ENCODE measurements around the gene GREB1L. TPM values are rescaled to one million over a fixed set of nuclear protein-coding genes. Genes with fewer than 3 reads are reported as not detected.

The GREB1L gene
- total and polyA plus RNA-seq, 2 donors from 2014 or later, result 0.79 TPM; not detected in 1

DNA sequence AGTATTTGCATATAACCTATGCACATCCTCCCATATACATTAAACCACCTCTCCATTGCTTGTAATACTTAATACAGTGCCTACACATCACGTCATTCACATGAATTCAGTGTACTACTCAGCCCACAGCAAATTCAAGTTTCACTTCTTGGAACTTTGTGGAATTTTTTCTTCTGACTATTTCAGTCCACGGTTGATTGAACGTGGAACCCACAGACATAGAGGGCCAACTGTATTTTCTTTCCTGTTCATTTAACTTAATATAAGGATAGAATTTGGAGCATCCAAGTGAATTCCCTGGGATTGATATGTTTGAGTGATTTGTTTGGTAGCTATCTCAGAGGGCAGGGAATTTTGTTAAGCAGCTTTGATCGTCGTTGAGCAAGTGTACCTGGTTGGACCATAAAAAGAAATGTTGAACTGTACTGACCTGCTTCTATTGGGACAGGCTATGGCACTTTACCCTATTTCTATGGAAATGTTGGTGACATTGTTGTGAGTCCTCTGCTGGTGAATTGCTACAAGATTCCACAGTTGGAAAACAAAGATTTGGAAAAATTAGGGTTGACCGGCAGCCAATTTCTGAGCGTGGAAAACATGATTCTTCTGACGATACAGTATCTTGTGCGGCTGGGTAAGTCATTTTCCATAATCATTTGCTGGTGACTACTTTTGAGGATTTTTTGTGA lies 201.9 kb downstream of the GREB1L start:
- no peak for TF ChIP-seq CTCF (IDR thresholded peaks at IDR 0.05; ENCODE audit: borderline replicate concordance, extremely low read depth, insufficient read depth)
- intact Hi-C loops (cut with DNase I), result loop anchor here (10.0 kb wide), 1 partner anchor 249 kb away; no protein-coding TSS in a partner anchor
- H3K4me1 ChIP-seq (ENCODE audit: control insufficient read depth in 2 of 3, insufficient read depth in 2 of 3, low read depth in 1 of 3, low read length in 3 of 3), result no peaks in the 10 kb centered on the region
- no peak overlapping the region for H3K4me3 ChIP-seq (ENCODE audit: low read length in 3 of 3)
- DNase-seq, result no peak
- H3K36me3 ChIP-seq (ENCODE audit: control insufficient read depth in 2 of 3, insufficient read depth in 3 of 3, low read length in 3 of 3), result no peaks in the 10 kb centered on the region
- H3K9me3 ChIP-seq (ENCODE audit: control insufficient read depth in 2 of 3, insufficient read depth in 1 of 3, low read length in 3 of 3), result no peaks in the 10 kb centered on the region
- no peak overlapping the region for H3K9ac ChIP-seq (ENCODE audit: low read length in 3 of 3)
- no peak overlapping the region for H3K27ac ChIP-seq (ENCODE audit: low read depth in 2 of 2, low read length in 2 of 2)
- no peaks in the 10 kb centered on the region for H3K27me3 ChIP-seq (ENCODE audit: control insufficient read depth, insufficient read depth, low read length)
- no peak for FAIRE-seq

GRCh38 chr18:21444465-21445212 lies 202.6 kb downstream of the GREB1L start:
- Histone ChIP-seq H3K36me3 (ENCODE audit: control insufficient read depth in 2 of 3, insufficient read depth in 3 of 3, low read length in 3 of 3) (no peaks in the 10 kb centered on the region), H3K27me3 (ENCODE audit: control insufficient read depth, insufficient read depth, low read length) (no peaks in the 10 kb centered on the region), H3K4me1 (ENCODE audit: control insufficient read depth in 2 of 3, insufficient read depth in 2 of 3, low read depth in 1 of 3, low read length in 3 of 3) (no peaks in the 10 kb centered on the region), H3K9ac (ENCODE audit: low read length in 3 of 3) (no peak overlapping the region), H3K9me3 (ENCODE audit: control insufficient read depth in 2 of 3, insufficient read depth in 1 of 3, low read length in 3 of 3) (no peaks in the 10 kb centered on the region), H3K4me3 (ENCODE audit: low read length in 3 of 3) (no peak overlapping the region), H3K27ac (ENCODE audit: low read depth in 2 of 2, low read length in 2 of 2) (no peak overlapping the region)
- DNase-seq (peak in 2 of 5 donors; percentile 66 to 78), FAIRE-seq (no peak)
- intact Hi-C loops (cut with DNase I), result loop anchor here (10.0 kb wide), 1 partner anchor 250 kb away; no protein-coding TSS in a partner anchor
- peak; percentile 43 for TF ChIP-seq CTCF (IDR thresholded peaks at IDR 0.05; ENCODE audit: borderline replicate concordance, extremely low read depth, insufficient read depth)

DNA sequence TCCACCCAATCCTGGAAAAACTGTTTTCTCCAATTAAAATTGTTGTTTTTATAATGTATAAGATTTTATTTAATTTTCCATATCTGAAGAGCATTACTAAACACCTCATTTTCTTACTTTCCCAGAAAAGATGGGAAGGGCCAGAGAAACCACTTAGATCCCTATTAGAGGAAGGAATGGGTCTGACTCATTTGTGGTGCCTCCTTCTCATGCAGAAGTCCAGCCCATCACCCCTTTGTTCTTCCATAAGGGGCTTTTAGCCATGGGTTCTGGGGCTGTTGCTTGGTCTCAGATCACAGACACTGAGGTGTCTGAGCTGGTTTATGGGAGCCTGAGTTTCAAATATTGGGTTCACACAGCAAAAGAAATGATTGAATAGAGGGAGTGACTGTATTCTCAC lies 206.3 kb downstream of the GREB1L start:
- H3K27ac ChIP-seq (ENCODE audit: low read depth in 2 of 2, low read length in 2 of 2), result no peak overlapping the region
- DNase-seq, result no peak
- H3K36me3 ChIP-seq (ENCODE audit: control insufficient read depth in 2 of 3, insufficient read depth in 3 of 3, low read length in 3 of 3), result no peaks in the 10 kb centered on the region
- no peaks in the 10 kb centered on the region for H3K9me3 ChIP-seq (ENCODE audit: control insufficient read depth in 2 of 3, insufficient read depth in 1 of 3, low read length in 3 of 3)
- no peaks in the 10 kb centered on the region for H3K4me1 ChIP-seq (ENCODE audit: control insufficient read depth in 2 of 3, insufficient read depth in 2 of 3, low read depth in 1 of 3, low read length in 3 of 3)
- H3K9ac ChIP-seq (ENCODE audit: low read length in 3 of 3), result no peak overlapping the region
- no peak for FAIRE-seq
- no peak overlapping the region for H3K4me3 ChIP-seq (ENCODE audit: low read length in 3 of 3)
- no peak for TF ChIP-seq CTCF (IDR thresholded peaks at IDR 0.05; ENCODE audit: borderline replicate concordance, extremely low read depth, insufficient read depth)
- no peaks in the 10 kb centered on the region for H3K27me3 ChIP-seq (ENCODE audit: control insufficient read depth, insufficient read depth, low read length)
- intact Hi-C loops (cut with DNase I), result loop anchor here (10.0 kb wide), 1 partner anchor 253 kb away; no protein-coding TSS in a partner anchor
